Fibroblast of lung (primary cell): ENCODE results near the gene SPIRE1. TPM values are rescaled to one million over a fixed set of nuclear protein-coding genes. Genes with fewer than 3 reads are reported as not detected.

Experiments used
- DNase-seq, 2 donors: peaks; one replicate each; pipeline versions ENCODE4 v3.0.0 to v3.0.0-alpha.2; 2010; ENCODE audit warnings: low read depth in 2 of 2
- H2AFZ ChIP-seq: 2 replicates; pipeline ENCODE4 v1.5.1; 2012; ENCODE audit warnings: low read length, control low read depth, inconsistent platforms
- H3K27ac ChIP-seq: 2 replicates; pipeline ENCODE4 v1.5.1; 2011; ENCODE audit warnings: low read length, control low read depth; ENCODE audit not compliant: insufficient read depth
- H3K27me3 ChIP-seq: 2 replicates; pipeline ENCODE4 v1.5.1; 2011; ENCODE audit warnings: mild to moderate bottlenecking, low read length; ENCODE audit not compliant: control insufficient read depth, insufficient read depth
- H3K36me3 ChIP-seq: 2 replicates; pipeline ENCODE4 v1.5.1; 2011; ENCODE audit warnings: low read length; ENCODE audit not compliant: control insufficient read depth, insufficient read depth
- H3K4me1 ChIP-seq: 2 replicates; pipeline ENCODE4 v1.5.1; 2011; ENCODE audit warnings: low read length; ENCODE audit not compliant: control insufficient read depth, insufficient read depth; ENCODE audit errors: extremely low read depth
- H3K4me2 ChIP-seq: 2 replicates; pipeline ENCODE4 v1.5.1; 2011; ENCODE audit warnings: low read length, control low read depth; ENCODE audit not compliant: insufficient read depth; ENCODE audit errors: extremely low read depth
- H3K4me3 ChIP-seq, 4 experiments: fragments of 200-600 bp in 1 of 4; sonication (generic) in 1 of 4; replicated peaks in 1 of 4; 2 replicates each; pipeline ENCODE4 v1.5.1; 2011 to 2016; ENCODE audit warnings: low read length in 4 of 4, low read depth in 3 of 4, mild to moderate bottlenecking in 3 of 4, control low read depth in 2 of 4, inconsistent platforms in 1 of 4, mixed read lengths in 1 of 4; ENCODE audit not compliant: insufficient read depth in 1 of 4; ENCODE audit errors: control extremely low read depth in 1 of 4
- H3K79me2 ChIP-seq: 2 replicates; pipeline ENCODE4 v1.5.1; 2012; ENCODE audit warnings: mild to moderate bottlenecking, low read length, inconsistent platforms; ENCODE audit not compliant: control insufficient read depth, insufficient read depth
- H3K9ac ChIP-seq: 2 replicates; pipeline ENCODE4 v1.5.1; 2011; ENCODE audit warnings: mild to moderate bottlenecking, low read length, control low read depth; ENCODE audit not compliant: insufficient read depth
- H3K9me3 ChIP-seq: 2 replicates; pipeline ENCODE4 v1.5.1; 2012; ENCODE audit warnings: low read depth, low read length; ENCODE audit not compliant: control insufficient read depth, insufficient read depth
- H4K20me1 ChIP-seq: 2 replicates; pipeline ENCODE4 v1.5.1; 2011; ENCODE audit warnings: low read length; ENCODE audit not compliant: control insufficient read depth, insufficient read depth; ENCODE audit errors: extremely low read depth
- CTCF ChIP-seq, 2 donors: IDR thresholded peaks in 1 of 2; conservative IDR thresholded peaks in 1 of 2; 1 replicate in 1 of 2; 2 replicates in 1 of 2; pipeline ENCODE4 v1.5.1; 2011 to 2012; ENCODE audit warnings: low read length in 2 of 2, control low read depth in 1 of 2, inconsistent platforms in 1 of 2, low read depth in 1 of 2, mild to moderate bottlenecking in 1 of 2
- EZH2 ChIP-seq: IDR thresholded peaks from 2 replicates; pipeline ENCODE4 v1.5.1; 2012; ENCODE audit warnings: low read length, control low read depth, mild to moderate bottlenecking; ENCODE audit errors: missing control alignments
- polyA plus RNA-seq, 2 donors: library from polyadenylated mRNA; depleted of rRNA in 1 of 2; stranded (reverse) in 1 of 2; unstranded in 1 of 2; fragments of >200 nt; gene quantifications; 2 replicates each; pipeline ENCODE4 v1.2.1, GENCODE V29; 2011 to 2012; ENCODE audit warnings: missing spikeins in 1 of 2
- total RNA-seq: library from RNA; depleted of rRNA; stranded (reverse); fragments of >200 nt; gene quantifications from 2 replicates; pipeline ENCODE4 v1.2.1, GENCODE V29; 2014

SPIRE1 gene
- total and polyA plus RNA-seq, 2 donors (not counting 1 experiment from before 2014, with no cell fraction given): 19.0 to 31.0 TPM

GRCh38 chr18:12520442-12520992 is 137.4 kb downstream of the SPIRE1 start:
- no peak overlapping the region for H3K27ac ChIP-seq
- peak; percentile 27 to 53 for DNase-seq
- no peaks in the 10 kb centered on the region for H3K36me3 ChIP-seq
- no peak overlapping the region for H3K4me3 ChIP-seq
- H2AFZ ChIP-seq: no peak overlapping the region
- no peaks in the 10 kb centered on the region for H4K20me1 ChIP-seq
- H3K79me2 ChIP-seq: peaks cover 2% of the 10 kb centered on the region
- no peaks in the 10 kb centered on the region for H3K9me3 ChIP-seq
- H3K4me2 ChIP-seq: no peak overlapping the region
- TF ChIP-seq EZH2 (no peak), CTCF (conservative IDR thresholded peaks at IDR 0.05 in 1 of 2, IDR thresholded peaks at IDR 0.05 in 1 of 2; ENCODE audit: low read depth in 1 of 2, low read length in 2 of 2) (no peak)
- H3K4me1 ChIP-seq: peaks cover 4% of the 10 kb centered on the region
- H3K27me3 ChIP-seq: no peaks in the 10 kb centered on the region
- no peak overlapping the region for H3K9ac ChIP-seq

- Histone ChIP-seq H3K27ac (no peak overlapping the region), H3K4me1 (peaks cover 4% of the 10 kb centered on the region), H2AFZ (no peak overlapping the region), H3K4me2 (no peak overlapping the region), H3K79me2 (peaks cover 2% of the 10 kb centered on the region), H3K27me3 (no peaks in the 10 kb centered on the region), H3K9me3 (no peaks in the 10 kb centered on the region), H3K9ac (no peak overlapping the region), H3K36me3 (no peaks in the 10 kb centered on the region), H3K4me3 (no peak overlapping the region), H4K20me1 (no peaks in the 10 kb centered on the region)
- TF ChIP-seq CTCF (conservative IDR thresholded peaks at IDR 0.05 in 1 of 2, IDR thresholded peaks at IDR 0.05 in 1 of 2; ENCODE audit: low read depth in 1 of 2, low read length in 2 of 2): no peak
- no peak for TF ChIP-seq EZH2
- no peak for DNase-seq
Observed at GRCh38 chr18:12518832-12519531, 138.9 kb downstream of the SPIRE1 start.

GRCh38 chr18:12518326-12518725 is 139.6 kb downstream of the SPIRE1 start:
- H4K20me1 ChIP-seq: no peaks in the 10 kb centered on the region
- peaks cover 4% of the 10 kb centered on the region for H3K4me1 ChIP-seq
- no peak overlapping the region for H2AFZ ChIP-seq
- no peak overlapping the region for H3K9ac ChIP-seq
- no peak overlapping the region for H3K4me2 ChIP-seq
- H3K27me3 ChIP-seq: no peaks in the 10 kb centered on the region
- H3K36me3 ChIP-seq: no peaks in the 10 kb centered on the region
- H3K79me2 ChIP-seq: peaks cover 2% of the 10 kb centered on the region
- no peak overlapping the region for H3K4me3 ChIP-seq
- peak; percentile 14 to 63 for DNase-seq
- no peaks in the 10 kb centered on the region for H3K9me3 ChIP-seq
- TF ChIP-seq EZH2: no peak
- no peak for TF ChIP-seq CTCF (conservative IDR thresholded peaks at IDR 0.05 in 1 of 2, IDR thresholded peaks at IDR 0.05 in 1 of 2; ENCODE audit: low read depth in 1 of 2, low read length in 2 of 2)
- H3K27ac ChIP-seq: no peak overlapping the region
